ENCODE data around the gene GNG12.

GRCh38 chr1:67735206-67735605, 98.1 kb downstream of the GNG12 start:
- TF ChIP-seq CTCF (IDR thresholded peaks at IDR 0.05 in 4 of 5, conservative IDR thresholded peaks at IDR 0.05 in 1 of 5) (no peak), POLR2A (IDR thresholded peaks at IDR 0.05) (no peak)
